Fibroblast of mammary gland (primary cell): ENCODE data around the gene TTLL3.
"Not testable (repeated sequence)": the region's sequence is repeated elsewhere in the genome, so short reads cannot be mapped to it uniquely, and the experiment has no call there.

Experiments used
- DNase-seq: peaks from one replicate; pipeline ENCODE4 v3.0.0-alpha.2; 2010; ENCODE audit warnings: low read depth
- H3K4me3 ChIP-seq: 2 replicates; pipeline ENCODE4 v1.5.1; 2011; ENCODE audit warnings: low read depth, mild to moderate bottlenecking, low read length, moderate library complexity; ENCODE audit not compliant: control insufficient read depth
- CTCF ChIP-seq: conservative IDR thresholded peaks from 2 replicates; pipeline ENCODE4 v1.5.1; 2011; ENCODE audit warnings: low read depth, low read length, inconsistent platforms; ENCODE audit not compliant: control insufficient read depth, insufficient read depth

Gene TTLL3

DNA sequence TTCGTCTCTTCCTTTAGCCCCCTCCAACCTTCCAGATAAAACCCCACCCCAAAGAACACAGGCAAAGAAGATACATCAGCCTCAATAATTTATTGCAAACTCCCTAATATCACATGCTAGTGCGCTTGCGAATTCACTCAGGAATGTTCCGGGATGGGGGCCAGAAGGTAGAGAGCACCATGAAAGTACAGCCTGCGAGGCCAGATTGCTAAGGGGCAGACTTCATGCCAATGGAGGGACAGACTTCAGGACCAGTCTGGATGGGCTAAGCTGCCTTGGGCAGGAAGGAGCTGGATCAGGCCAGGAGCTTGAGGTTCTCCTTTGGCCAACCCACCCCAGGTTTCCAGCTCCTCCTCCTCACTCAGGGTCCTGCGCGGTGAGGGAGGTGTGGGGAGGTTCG lies 56.6 kb downstream of the TTLL3 start:
- no peak overlapping the region for H3K4me3 ChIP-seq
- DNase-seq = peak; percentile 77
- TF ChIP-seq CTCF = no peak

- no peak for TF ChIP-seq CTCF
- DNase-seq = no peak
- no peak overlapping the region for H3K4me3 ChIP-seq
Observed at GRCh38 chr3:9867106-9867505, 57.0 kb downstream of the TTLL3 start.

GRCh38 chr3:9869955-9870354 lies 59.9 kb downstream of the TTLL3 start:
- TF ChIP-seq CTCF = no peak
- H3K4me3 ChIP-seq = no peak overlapping the region
- no peak for DNase-seq

DNA sequence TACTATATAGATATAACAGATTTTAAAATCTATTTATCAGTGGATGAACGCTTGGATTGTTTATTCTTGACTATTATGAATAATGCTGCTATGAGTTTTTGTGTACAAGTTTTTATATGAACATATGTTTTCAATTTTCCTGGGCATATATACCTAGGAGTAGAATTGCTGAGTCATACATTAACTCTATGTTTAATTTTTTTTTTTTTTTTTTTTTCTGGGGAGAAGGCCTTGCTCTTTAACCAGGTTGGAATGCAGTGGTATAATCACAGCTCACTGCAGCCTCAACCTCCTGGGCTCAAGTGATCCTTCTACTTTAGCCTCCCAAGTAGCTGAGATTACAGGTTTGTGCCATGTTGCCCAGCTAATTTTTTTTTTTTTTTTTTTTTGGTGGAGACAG lies 60.9 kb downstream of the TTLL3 start:
- no peak for TF ChIP-seq CTCF
- DNase-seq = peak; percentile 88
- H3K4me3 ChIP-seq = no peak overlapping the region

DNA sequence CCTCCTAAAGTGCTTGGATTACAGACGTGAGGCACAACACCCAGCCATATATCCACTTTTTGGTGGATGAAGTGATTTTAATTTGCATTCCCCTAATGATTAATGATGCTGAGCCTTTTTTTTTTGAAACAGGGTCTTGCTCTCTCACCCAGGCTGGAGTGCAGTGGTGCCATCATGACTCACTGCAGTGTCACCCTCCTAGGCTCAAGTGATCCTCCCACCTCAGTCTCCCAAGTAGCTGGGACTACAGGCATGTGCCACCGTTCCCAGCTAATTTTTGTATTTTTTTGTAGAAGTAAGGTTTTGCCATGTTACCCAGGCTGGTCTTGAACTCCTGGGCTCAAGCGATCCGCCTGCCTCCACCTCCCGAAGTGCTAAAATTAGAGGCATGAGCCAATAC lies 62.0 kb downstream of the TTLL3 start:
- not testable (repeated sequence) for H3K4me3 ChIP-seq
- DNase-seq = peak; percentile 38

DNA sequence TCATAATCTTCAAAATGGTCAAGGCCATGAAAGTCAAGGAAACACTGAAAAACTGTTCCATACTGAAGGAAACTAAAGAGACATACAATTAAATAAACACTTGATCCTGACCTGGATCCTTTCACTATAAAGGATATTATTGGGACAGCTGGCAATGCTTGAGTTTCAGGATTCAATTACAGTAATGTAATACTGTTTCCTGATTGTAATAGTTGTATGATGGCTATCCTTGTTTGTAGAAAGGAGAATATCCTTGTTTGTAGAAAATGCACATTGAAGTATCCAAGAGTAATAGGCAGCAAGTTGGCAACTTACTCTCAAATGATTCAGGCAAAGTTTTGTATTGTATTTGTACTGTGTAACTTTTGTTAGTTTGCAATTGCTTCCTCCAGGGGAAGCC lies 65.4 kb downstream of the TTLL3 start:
- H3K4me3 ChIP-seq = no peak overlapping the region
- no peak for TF ChIP-seq CTCF
- DNase-seq = no peak

GRCh38 chr3:9876255-9876654 lies 66.2 kb downstream of the TTLL3 start:
- H3K4me3 ChIP-seq, DNase-seq: not testable (repeated sequence)

- no peak overlapping the region for H3K4me3 ChIP-seq
- DNase-seq = no peak
- TF ChIP-seq CTCF = no peak
Observed at GRCh38 chr3:9876991-9877390, 66.9 kb downstream of the TTLL3 start.
